Measurements from ENCODE around the gene ACACB.
"Not testable (repeated sequence)": the region's sequence is repeated elsewhere in the genome, so short reads cannot be mapped to it uniquely, and the experiment has no call there.

ACACB gene

DNA sequence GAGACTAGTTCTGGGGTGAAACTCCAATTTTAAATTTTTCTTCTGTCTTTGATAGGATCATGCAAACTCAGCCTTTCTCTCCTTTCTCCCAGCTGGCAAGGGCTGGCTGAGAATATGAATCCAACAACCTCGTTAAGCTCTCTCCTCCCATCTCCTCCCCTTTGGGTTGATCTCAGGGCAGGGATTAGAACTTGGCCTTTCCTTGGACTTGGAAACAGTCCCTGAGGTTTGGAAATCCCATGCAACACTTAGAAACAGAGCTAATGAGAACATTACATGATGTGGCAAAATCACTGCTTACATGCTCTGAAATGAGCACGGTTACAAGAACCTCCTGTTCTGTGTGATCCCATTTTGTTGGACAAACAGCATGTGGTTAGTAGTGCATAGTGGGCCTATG, 31.6 kb downstream of the ACACB start:
- DNase-seq: no peak

- DNase-seq: no peak
Measured at GRCh38 chr12:109150124-109150640, 33.8 kb downstream of the ACACB start.

GRCh38 chr12:109151457-109151856, 35.1 kb downstream of the ACACB start:
- DNase-seq: no peak

DNA sequence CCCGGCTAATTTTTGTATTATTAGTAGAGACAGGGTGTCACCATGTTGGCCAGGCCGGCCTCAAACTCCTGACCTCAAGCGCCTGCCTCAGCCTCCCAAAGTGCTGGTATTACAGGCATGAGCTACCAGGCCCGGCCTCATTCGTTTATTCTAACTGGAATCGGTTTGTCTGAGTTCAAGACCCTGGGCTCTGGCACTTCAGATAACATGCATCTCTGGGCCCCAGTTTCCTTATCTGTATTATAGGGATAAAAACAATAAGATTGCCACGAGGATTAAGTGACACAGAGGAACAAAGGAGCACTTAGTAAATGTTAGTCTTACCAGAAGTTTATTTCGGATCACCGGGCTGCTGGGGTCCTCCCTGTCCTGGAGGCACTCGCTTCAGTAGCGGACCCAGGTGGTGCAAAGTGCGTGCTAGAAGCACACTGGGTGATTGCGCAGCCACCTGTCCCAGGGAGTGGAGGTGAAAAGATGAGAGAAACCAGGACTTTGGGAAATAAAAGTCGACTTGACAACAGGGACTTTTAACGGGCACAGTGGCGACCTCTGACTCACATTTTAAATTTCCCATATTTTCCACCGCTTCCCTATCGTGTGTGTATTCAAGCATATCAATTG, 37.5 kb downstream of the ACACB start:
- DNase-seq: no peak

DNA sequence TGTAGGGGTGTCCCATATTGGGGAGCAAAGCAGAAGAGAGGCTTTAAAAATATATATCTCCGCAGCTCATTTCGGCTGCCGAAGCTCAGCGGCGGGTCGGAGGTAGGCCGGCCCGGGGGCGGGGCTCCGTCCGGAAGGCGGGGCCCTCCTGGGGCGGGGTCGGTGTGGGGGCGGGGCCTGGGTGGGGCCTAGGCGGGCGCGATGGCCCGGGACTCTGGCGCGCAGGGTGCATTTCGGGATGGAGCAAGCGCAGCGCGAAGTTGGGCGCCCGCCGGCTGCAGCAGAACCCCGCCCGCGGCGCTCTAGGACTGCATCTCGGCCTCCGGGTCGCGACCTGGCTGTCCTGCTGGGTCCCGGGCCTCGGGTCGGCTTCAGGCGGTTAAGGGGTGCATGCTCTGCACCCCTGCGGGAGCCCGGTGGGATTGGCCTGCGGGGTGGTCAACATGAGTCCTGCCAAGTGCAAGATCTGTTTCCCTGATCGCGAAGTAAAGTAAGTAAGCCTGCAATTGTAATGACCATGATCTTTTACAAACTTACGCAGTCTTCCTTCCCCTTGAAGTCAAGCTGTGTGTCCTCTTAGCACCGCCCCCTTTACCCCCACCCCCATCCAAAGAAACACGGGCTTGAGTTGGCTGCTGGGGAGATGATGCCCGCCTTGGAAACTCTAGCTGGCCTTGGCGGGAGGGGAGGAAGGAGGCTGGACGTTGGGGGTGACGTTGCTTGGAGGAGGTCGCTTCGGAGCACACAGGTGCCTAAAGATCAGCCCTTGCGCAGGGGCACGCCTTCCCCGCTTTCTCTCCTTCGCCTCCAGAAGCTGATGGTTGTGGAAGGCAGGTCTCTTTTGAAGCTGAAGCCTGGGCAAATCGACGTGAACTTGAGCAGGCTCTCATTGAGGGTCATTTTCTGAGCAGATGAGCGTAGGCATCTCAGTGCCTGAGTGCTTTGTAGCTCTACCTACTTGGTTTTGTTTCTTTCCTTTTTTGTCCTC, 38.4 kb downstream of the ACACB start:
- DNase-seq: peak; percentile 93

GRCh38 chr12:109156036-109156435, 39.6 kb downstream of the ACACB start:
- DNase-seq: no peak

DNA sequence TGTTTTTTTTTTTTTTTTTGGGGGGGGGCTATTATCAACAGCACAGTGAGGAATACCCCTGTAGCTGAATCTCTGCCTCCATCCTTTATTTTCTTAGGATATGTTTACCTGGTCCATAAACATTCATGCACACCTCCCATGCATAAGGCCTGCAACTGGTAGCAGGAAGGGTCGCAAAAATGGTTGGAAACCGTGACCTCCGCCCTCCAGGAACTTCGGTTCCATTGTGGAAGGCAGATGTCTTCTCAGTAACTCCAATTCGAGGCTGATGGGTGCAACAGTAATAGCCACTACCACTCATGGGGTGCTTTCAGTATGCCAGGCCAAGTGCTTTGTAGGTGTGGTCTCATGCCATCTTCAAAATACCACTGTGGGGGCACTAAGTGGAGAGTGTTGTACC, 40.2 kb downstream of the ACACB start:
- DNase-seq: no peak

GRCh38 chr12:109157986-109158385, 41.6 kb downstream of the ACACB start:
- DNase-seq: no peak

DNA sequence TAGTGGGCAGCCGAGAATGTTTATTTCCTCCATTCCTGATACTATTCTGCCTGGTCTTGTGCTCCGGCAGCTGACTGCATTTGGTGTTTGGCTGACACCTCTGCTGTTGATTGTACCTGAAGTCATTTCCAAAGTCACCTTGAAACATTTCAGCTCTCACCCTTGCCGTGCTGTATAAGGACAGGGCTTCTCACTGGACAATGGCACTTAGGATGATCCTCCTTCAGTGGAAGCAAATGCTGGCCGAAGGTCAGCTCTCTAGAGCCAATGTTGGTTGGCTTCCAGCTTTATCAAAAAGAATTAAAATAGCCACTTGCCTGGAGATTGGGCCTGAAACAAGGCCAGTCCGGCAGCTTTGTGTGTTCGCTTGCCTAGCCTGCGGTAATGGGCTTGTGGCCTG, 44.0 kb downstream of the ACACB start:
- DNase-seq: no peak

DNA sequence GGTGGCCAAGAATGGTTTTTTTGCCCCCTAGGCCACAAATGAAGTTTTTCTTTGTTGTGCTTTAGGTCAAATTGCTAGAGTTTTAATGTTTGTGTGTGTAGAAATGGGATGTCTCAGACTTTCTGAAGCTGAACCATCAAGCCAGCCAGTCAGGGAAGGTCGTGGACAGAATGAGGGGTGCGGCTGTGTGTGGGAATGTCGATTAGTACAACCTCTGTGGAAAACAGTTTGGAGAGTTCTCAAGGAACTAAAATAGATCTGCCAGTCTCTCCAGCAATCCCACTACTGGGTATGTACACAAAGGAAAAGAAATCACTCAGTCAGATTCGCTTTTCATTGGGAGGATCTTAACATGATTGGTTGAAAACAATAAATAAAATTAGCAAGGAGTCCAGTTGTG, 44.5 kb downstream of the ACACB start:
- no peak for DNase-seq

DNA sequence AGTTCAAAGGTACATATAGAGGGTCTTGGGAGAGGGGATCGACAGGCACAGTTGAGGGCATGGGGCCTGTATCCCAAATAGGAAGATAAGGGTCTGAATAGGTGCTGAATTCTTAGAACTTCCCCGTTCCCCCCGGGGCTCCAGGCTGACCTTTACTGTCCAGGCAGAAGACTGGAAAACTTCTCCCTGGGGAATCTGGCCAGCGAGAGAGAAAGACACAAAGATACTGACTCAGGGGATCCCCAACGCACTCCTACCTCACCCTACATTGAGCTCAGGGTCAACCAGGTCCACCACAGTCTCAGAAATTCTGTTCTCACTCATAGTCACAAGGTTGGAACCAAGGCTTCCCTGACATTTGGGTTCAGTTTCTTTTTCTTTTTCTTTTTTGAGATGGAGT, 46.2 kb downstream of the ACACB start:
- DNase-seq: no peak

DNA sequence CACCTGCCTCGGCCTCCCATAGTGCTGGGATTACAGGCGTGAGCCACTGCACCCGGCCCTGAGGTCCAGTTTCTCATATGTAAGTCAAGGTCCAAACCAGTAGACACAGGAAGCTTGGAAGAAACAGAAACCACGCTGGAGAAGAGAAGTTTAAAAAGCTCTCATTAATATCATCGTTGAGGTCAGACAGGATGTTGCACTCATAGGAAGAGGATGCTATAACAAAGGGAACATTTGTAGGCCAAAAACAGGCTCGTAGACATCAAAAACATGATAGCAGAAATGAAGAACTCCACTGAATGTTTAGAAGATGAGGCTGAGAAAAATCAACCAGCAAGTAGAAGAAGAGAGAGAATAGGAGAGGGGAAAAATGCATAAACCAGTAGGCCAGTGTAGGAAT, 46.8 kb downstream of the ACACB start:
- DNase-seq: no peak

- no peak for DNase-seq
Measured at GRCh38 chr12:109165599-109165998, 49.2 kb downstream of the ACACB start.

DNA sequence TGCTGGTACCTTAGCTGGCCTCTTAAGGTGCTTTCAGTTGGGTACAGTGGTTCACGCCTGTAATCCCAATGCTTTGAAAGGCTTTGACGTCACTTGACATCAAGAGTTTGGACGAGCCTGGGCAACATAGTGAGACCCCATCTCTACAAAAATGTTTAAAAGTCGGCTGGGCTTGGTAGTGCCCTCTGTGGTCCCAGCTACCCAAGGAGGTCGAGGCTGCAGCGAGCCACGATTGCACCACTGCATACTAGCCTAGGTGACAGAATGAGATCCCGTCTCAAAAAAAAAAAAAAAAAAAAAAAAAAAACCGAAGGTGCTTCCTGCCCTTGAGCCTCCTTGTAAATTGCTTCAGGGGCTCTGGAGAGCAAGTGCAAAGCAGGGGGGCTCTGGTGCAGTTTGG, 50.0 kb downstream of the ACACB start:
- no peak for DNase-seq

- DNase-seq: no peak
Measured at GRCh38 chr12:109167781-109168180, 51.4 kb downstream of the ACACB start.

DNA sequence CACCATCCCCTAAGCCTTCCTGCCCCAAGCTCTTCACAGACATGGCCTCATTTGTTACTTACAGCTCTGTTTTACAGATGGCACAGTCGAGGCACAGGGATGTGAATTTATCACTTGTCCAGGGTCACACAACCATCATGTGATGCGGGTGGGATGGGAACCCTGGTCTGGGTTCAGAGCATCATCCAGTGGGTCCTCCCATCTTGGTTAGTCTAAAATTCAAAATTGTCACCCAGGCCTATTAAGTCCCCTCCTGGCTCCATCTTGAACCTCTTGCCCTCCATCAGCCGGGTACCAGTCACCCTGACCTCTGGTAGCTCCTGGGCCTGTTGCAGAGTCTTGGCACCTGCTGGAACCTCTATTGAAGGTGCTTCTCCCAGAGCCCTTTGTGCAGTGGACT, 52.9 kb downstream of the ACACB start:
- no peak for DNase-seq

- no peak for DNase-seq
Measured at GRCh38 chr12:109169686-109170085, 53.3 kb downstream of the ACACB start.

- no peak for DNase-seq
Measured at GRCh38 chr12:109170324-109170723, 53.9 kb downstream of the ACACB start.

DNA sequence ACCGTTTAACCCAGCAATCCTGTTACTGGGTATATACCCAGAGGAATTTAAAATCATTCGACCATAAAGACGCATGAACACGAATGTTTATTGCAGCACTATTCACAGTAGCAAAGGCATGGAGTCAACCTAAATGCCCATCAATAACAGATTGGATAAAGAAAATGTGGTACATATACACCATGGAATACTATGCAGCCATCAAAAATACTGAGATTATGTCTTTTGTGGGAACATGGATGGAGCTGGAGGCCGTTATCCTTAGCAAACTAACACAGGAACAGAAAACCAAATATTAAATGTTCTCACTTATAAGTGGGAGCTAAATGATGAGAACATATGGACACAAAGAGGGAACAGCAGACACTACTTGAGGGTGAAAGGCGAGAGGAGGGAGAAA, 56.4 kb downstream of the ACACB start:
- DNase-seq: not testable (repeated sequence)

GRCh38 chr12:109173443-109174240, 57.3 kb downstream of the ACACB start:
- DNase-seq: no peak

DNA sequence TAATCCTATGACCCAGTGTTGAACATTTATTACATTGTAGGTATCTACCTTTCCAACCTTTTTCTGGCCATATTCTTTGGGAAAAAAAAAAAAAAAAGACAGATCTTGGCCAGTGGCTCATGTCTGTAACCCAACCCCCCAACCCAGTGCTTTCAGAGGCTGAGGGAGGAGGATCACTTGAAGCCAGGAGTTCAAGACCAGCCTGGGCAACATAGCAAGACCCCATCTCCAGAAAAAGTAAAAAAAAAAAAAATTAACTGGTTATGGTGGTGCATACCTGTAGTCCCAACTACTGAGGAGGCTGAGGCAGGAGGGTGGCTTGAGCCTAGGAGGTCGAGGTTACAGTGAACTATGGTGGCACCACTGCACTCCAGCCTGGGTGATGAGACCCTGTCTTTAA, 58.1 kb downstream of the ACACB start:
- DNase-seq: no peak

DNA sequence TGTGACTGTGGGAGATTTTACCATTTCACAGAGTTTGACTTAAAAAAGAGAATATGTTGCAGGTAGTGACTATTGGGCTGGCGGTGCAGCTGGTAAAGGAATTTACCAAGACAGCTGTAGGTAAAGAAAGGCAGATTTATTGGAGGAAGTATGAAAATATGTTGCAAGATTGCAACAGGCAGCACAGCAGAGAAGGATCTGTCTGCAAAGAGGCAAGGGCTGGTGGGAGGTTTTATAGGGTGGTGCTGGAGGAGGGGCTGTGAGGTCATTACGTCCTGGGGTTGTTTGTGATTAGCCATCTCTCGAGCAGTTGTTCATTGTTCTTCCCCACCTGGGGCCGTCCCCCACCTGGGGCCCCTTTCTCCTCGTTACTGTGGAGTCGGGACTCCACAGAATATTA, 62.1 kb downstream of the ACACB start:
- DNase-seq: no peak

- DNase-seq: no peak
Measured at GRCh38 chr12:109179927-109180326, 63.5 kb downstream of the ACACB start.

Data from activated CD8-positive, alpha-beta memory T cell treated with anti-CD3 and anti-CD28 coated beads for 24 hours (primary cell).